Endothelial cell of umbilical vein (primary cell): Measurements from ENCODE around the gene BNC2.

Experiments
- CTCF ChIP-seq, 2 donors: IDR thresholded peaks; 1 replicate in 1 of 2; 2 replicates in 1 of 2; pipeline ENCODE4 v1.5.1; 2011; ENCODE audit warnings: low read length in 2 of 2, mild to moderate bottlenecking in 2 of 2, moderate library complexity in 2 of 2, control low read depth in 1 of 2, inconsistent platforms in 1 of 2, low read depth in 1 of 2; ENCODE audit not compliant: insufficient read depth in 1 of 2; ENCODE audit errors: extremely low read depth in 1 of 2
- EZH2 ChIP-seq: IDR thresholded peaks from 2 replicates; pipeline ENCODE4 v1.6.1; 2012; ENCODE audit warnings: borderline replicate concordance, low read depth, mild to moderate bottlenecking, moderate library complexity, low read length, inconsistent platforms; ENCODE audit not compliant: severe bottlenecking
- FOS ChIP-seq: IDR thresholded peaks from 2 replicates; pipeline ENCODE4 v1.6.1; 2011; ENCODE audit warnings: mild to moderate bottlenecking, low read length, moderate library complexity, borderline replicate concordance; ENCODE audit not compliant: insufficient read depth
- GATA2 ChIP-seq: IDR thresholded peaks from 2 replicates; pipeline ENCODE4 v1.7.0; 2011; ENCODE audit warnings: low read depth, mild to moderate bottlenecking, moderate library complexity, mixed read lengths, low read length; ENCODE audit not compliant: insufficient read length, insufficient read depth
- JUN ChIP-seq: IDR thresholded peaks from 2 replicates; pipeline ENCODE4 v1.6.1; 2011; ENCODE audit warnings: borderline replicate concordance, low read depth; ENCODE audit not compliant: insufficient read length, insufficient read depth
- MAX ChIP-seq: IDR thresholded peaks from 2 replicates; pipeline ENCODE4 v1.6.1; 2011; ENCODE audit not compliant: insufficient read depth, insufficient read length
- MYC ChIP-seq: IDR thresholded peaks from one replicate; pipeline ENCODE4 v1.6.1; 2011; ENCODE audit warnings: mild to moderate bottlenecking, low read depth, low read length
- POLR2A ChIP-seq: IDR thresholded peaks from 2 replicates; pipeline ENCODE4 v1.6.1; 2012; ENCODE audit warnings: low read depth, mild to moderate bottlenecking, control low read depth, low read length
- POLR2AphosphoS5 ChIP-seq: IDR thresholded peaks from 2 replicates; pipeline ENCODE4 v1.6.1; 2012; ENCODE audit warnings: low read depth, mild to moderate bottlenecking, control low read depth, low read length, moderate library complexity; ENCODE audit not compliant: insufficient read depth

- TF ChIP-seq EZH2 (no peak), CTCF (IDR thresholded peaks at IDR 0.05; ENCODE audit: extremely low read depth in 1 of 2, insufficient read depth in 1 of 2, low read depth in 1 of 2, low read length in 2 of 2) (no peak), POLR2A (no peak), POLR2AphosphoS5 (no peak), MAX (no peak), MYC (no peak), JUN (peak; percentile 42), FOS (no peak), GATA2 (no peak)
These were observed 244.7 kb downstream of the BNC2 start for GRCh38 chr9:16625811-16626210.
